ENCODE data around the gene AKR1C4.
"Not testable (repeated sequence)": the region's sequence is repeated elsewhere in the genome, so short reads cannot be mapped to it uniquely, and the experiment has no call there.

AKR1C4 gene

DNA sequence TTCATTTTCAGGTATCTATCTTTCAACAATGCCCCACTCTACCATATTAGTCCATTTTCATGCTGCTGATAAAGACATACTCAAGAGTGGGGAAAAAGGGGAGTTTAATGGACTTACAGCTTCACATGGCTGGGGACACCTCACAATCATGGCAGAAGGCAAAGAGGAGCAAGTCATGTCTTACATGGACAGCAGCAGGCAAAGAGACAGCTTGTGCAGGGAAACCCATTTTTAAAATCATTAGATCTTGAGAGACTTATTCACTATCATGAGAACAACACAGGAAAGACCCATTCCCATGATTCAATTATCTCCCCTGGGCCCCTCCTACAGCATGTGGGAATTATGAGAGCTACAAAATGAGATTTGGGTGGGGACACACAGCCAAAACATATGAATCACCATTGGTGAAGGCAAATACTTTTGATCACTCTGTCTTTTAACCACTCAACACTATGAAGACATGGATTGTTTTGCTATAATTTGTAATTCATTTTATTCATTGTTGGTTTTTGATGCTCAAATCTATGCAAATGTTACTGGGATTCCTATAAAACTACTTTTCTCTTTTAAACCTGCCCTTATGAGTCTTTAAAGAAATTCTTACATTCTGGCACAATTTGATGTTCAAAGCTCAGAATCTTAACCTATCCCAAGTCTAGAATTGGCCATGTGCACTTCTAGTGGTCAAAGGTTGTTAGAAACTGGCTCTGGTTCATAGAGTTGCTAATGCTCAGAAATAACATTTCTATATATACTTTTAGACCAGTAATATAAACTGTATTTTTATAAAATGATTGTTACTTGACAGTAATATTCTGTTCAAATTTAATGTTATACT, 15.3 kb downstream of the AKR1C4 start:
- Histone ChIP-seq H3K27ac (ENCODE audit: low read depth, low read length) (no peak overlapping the region), H3K27me3 (ENCODE audit: control insufficient read depth, insufficient read depth, low read length) (no peaks in the 10 kb centered on the region), H3K4me3 (ENCODE audit: low read length) (no peak overlapping the region), H3K36me3 (ENCODE audit: control insufficient read depth, insufficient read depth, low read length) (no peaks in the 10 kb centered on the region), H3K4me1 (ENCODE audit: control insufficient read depth, insufficient read depth, low read length) (no peaks in the 10 kb centered on the region), H3K9ac (ENCODE audit: low read length) (no peak overlapping the region)

DNA sequence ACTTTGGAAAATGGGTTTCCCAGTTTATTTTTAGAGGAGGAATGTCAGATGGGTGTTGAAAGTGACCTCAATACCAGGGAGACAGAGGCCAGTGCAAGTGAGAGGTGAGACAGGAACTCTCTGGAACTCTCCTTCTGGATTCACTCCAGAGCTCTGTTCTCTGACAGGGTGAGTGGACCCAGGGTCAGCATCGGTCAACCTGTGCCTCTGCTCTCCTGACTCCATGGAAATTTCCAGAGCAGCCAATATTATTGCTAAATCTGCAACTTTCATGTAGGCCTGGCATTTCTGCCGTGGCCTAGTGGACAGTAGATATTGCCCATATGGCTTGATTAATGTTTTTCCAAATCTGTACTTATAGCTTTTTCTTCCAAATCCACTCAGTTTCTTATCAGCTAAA, 20.2 kb downstream of the AKR1C4 start:
- H3K36me3 ChIP-seq (ENCODE audit: control insufficient read depth, insufficient read depth, low read length): no peaks in the 10 kb centered on the region
- H3K27ac ChIP-seq (ENCODE audit: low read depth, low read length): no peak overlapping the region
- no peaks in the 10 kb centered on the region for H3K4me1 ChIP-seq (ENCODE audit: control insufficient read depth, insufficient read depth, low read length)
- H3K27me3 ChIP-seq (ENCODE audit: control insufficient read depth, insufficient read depth, low read length): no peaks in the 10 kb centered on the region
- H3K4me3 ChIP-seq (ENCODE audit: low read length): no peak overlapping the region
- H3K9ac ChIP-seq (ENCODE audit: low read length): no peak overlapping the region

DNA sequence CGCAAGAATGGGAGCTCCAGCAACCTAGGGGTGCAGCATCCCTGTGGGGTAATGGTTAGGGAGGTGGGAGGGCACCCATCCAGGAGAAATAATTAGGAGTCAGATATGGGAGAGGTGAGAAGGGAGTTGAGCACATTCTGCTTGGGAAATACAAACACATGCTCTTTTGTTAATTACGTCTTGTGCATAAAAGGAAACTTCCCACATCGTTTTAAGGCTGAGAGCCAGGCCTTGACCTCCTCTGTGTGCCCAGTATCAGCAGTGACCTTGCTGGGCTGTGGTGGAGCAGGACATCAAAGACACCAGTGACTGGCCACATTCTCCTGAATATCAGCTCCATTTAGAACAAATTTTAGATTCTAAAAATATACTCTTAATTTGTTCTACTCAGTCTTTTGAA, 22.6 kb downstream of the AKR1C4 start:
- H3K4me1 ChIP-seq (ENCODE audit: control insufficient read depth, insufficient read depth, low read length): no peaks in the 10 kb centered on the region
- no peak overlapping the region for H3K27ac ChIP-seq (ENCODE audit: low read depth, low read length)
- H3K9ac ChIP-seq (ENCODE audit: low read length): no peak overlapping the region
- H3K4me3 ChIP-seq (ENCODE audit: low read length): no peak overlapping the region
- H3K27me3 ChIP-seq (ENCODE audit: control insufficient read depth, insufficient read depth, low read length): no peaks in the 10 kb centered on the region
- no peaks in the 10 kb centered on the region for H3K36me3 ChIP-seq (ENCODE audit: control insufficient read depth, insufficient read depth, low read length)

DNA sequence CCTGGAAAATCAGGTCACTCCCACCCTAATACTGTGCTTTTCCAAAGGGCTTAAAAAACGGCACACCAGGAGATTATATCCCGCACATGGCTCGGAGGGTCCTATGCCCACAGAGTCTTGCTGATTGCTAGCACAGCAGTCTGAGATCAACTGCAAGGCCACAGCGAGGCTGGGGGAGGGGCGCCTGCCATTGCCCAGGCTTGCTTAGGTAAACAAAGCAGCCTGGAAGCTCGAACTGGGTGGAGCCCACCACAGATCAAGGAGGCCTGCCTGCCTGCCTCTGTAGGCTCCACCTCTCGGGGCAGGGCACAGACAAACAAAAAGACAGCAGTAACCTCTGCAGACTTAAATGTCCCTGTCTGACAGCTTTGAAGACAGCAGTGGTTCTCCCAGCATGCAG, 26.3 kb downstream of the AKR1C4 start:
- H3K36me3 ChIP-seq (ENCODE audit: control insufficient read depth, insufficient read depth, low read length); H3K27ac ChIP-seq (ENCODE audit: low read depth, low read length); H3K4me3 ChIP-seq (ENCODE audit: low read length); H3K9ac ChIP-seq (ENCODE audit: low read length); H3K27me3 ChIP-seq (ENCODE audit: control insufficient read depth, insufficient read depth, low read length); H3K4me1 ChIP-seq (ENCODE audit: control insufficient read depth, insufficient read depth, low read length): not testable (repeated sequence)

DNA sequence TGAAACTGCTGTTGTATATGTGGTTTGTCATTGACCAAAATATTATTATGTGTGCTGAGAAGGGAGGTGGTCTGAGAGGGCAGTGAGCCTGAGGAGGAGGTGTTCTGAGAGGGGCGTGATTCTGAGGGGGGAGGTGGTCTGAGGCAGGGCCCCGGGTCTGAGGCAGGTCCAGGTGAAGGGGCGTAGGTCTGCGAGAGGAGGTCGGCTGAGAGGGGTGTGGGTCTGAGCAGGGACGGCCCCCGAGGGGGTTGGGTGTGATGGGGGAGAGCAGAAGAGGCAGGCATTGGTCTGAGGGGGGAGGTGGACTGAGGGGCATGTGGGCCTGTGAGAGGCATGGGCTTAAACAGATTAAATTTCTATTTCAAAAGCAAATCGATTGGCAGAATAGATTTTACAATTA, 32.4 kb downstream of the AKR1C4 start:
- H3K27ac ChIP-seq (ENCODE audit: low read depth, low read length): no peak overlapping the region
- H3K4me1 ChIP-seq (ENCODE audit: control insufficient read depth, insufficient read depth, low read length): no peaks in the 10 kb centered on the region
- no peaks in the 10 kb centered on the region for H3K27me3 ChIP-seq (ENCODE audit: control insufficient read depth, insufficient read depth, low read length)
- H3K9ac ChIP-seq (ENCODE audit: low read length): no peak overlapping the region
- H3K4me3 ChIP-seq (ENCODE audit: low read length): no peak overlapping the region
- no peaks in the 10 kb centered on the region for H3K36me3 ChIP-seq (ENCODE audit: control insufficient read depth, insufficient read depth, low read length)

DNA sequence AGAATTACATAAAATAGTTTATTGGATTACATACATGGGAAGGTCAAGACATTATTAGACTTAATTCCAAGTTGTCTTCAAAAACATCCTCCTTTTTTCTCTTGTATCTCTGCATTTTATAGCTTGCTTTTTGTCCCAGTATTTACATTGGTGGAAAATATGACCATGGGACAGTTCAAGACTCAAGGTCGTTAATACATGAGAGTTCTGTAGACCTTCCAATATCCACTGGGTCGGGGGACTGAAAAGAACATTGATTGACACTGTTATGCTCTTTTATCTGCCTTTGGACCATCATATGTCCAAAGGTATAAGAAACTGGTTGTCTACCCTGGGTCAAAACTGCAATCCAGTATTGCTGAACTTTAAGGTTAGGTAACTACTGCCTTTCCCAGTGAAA, 36.7 kb downstream of the AKR1C4 start:
- no peaks in the 10 kb centered on the region for H3K36me3 ChIP-seq (ENCODE audit: control insufficient read depth, insufficient read depth, low read length)
- no peaks in the 10 kb centered on the region for H3K27me3 ChIP-seq (ENCODE audit: control insufficient read depth, insufficient read depth, low read length)
- no peaks in the 10 kb centered on the region for H3K4me1 ChIP-seq (ENCODE audit: control insufficient read depth, insufficient read depth, low read length)
- H3K4me3 ChIP-seq (ENCODE audit: low read length): no peak overlapping the region
- H3K9ac ChIP-seq (ENCODE audit: low read length): no peak overlapping the region
- no peak overlapping the region for H3K27ac ChIP-seq (ENCODE audit: low read depth, low read length)

DNA sequence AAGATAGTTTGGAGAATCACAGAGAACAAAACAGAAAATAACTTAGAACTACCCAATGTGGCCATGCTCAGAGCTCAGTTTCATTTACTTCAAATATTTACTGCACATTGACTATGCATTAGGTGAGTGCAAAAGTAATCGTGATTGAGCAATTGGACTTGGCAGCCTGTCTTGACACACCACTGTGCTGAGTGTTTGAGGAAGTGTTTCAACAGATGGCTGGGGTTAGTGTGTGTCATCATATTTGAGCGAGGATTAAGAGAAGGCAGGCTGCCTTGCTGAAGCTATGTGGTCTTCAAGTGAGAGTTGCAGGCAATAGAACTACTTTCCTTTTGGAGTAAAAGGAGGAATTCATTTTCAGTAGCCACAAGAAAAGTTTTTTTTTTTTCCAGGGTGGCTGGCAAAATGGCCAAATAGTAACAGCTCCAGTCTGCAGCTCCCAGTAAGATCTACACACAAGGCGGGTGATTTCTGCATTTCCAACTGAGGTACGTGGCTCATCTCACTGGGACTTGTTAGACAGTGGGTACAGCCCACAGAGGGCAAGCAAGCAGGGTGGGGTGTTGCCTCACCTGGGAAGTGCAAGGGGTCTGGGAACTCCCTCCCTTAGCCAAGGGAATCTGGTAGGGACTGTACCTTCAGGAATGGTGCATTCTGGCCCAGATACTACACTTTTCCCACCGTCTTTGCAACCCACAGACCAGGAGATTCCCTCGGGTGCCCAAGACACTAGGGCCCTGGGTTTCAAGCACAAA, 37.6 kb downstream of the AKR1C4 start:
- Histone ChIP-seq H3K27me3 (ENCODE audit: control insufficient read depth, insufficient read depth, low read length) (no peaks in the 10 kb centered on the region), H3K4me1 (ENCODE audit: control insufficient read depth, insufficient read depth, low read length) (no peaks in the 10 kb centered on the region), H3K36me3 (ENCODE audit: control insufficient read depth, insufficient read depth, low read length) (no peaks in the 10 kb centered on the region), H3K4me3 (ENCODE audit: low read length) (no peak overlapping the region), H3K27ac (ENCODE audit: low read depth, low read length) (no peak overlapping the region), H3K9ac (ENCODE audit: low read length) (no peak overlapping the region)

DNA sequence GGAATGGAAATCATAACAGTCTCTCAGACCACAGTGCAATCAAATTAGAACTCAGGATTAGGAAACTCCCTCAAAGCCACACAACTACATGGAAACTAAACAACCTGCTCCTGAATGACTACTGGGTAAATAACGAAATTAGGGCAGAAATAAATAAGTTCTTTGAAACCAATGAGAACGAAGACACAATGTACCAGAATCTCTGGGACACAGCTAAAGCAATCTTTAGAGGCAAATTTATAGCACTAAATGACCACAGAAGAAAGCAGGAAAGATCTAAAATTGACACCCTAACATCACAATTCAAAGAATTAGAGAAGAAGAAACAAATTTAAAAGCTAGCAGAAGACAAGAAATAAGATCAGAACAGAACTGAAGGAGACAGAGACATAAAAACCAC, 40.9 kb downstream of the AKR1C4 start:
- H3K27me3 ChIP-seq (ENCODE audit: control insufficient read depth, insufficient read depth, low read length); H3K36me3 ChIP-seq (ENCODE audit: control insufficient read depth, insufficient read depth, low read length); H3K4me3 ChIP-seq (ENCODE audit: low read length); H3K27ac ChIP-seq (ENCODE audit: low read depth, low read length); H3K9ac ChIP-seq (ENCODE audit: low read length); H3K4me1 ChIP-seq (ENCODE audit: control insufficient read depth, insufficient read depth, low read length): not testable (repeated sequence)

DNA sequence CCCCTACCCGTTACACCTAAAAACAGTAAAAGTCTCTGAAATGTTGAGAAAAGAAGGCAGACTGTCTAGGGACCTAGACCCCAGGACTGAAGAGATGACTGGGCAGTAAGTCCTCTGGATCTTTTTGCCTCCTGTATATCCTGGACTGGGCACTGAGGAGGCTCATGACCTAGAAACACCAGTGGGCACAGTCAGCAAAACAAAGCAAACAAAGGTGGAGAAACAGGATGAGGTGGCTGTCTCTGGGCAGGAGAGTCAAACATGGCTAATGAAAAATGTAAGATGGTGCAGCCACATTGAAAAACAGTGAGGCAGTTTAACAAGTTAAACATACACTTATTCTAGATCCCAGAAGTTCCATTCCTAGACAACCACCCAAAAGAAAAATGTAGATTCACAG, 45.9 kb downstream of the AKR1C4 start:
- Histone ChIP-seq H3K4me1 (ENCODE audit: control insufficient read depth, insufficient read depth, low read length) (no peaks in the 10 kb centered on the region), H3K9ac (ENCODE audit: low read length) (no peak overlapping the region), H3K27ac (ENCODE audit: low read depth, low read length) (no peak overlapping the region), H3K4me3 (ENCODE audit: low read length) (no peak overlapping the region), H3K36me3 (ENCODE audit: control insufficient read depth, insufficient read depth, low read length) (no peaks in the 10 kb centered on the region), H3K27me3 (ENCODE audit: control insufficient read depth, insufficient read depth, low read length) (no peaks in the 10 kb centered on the region)

DNA sequence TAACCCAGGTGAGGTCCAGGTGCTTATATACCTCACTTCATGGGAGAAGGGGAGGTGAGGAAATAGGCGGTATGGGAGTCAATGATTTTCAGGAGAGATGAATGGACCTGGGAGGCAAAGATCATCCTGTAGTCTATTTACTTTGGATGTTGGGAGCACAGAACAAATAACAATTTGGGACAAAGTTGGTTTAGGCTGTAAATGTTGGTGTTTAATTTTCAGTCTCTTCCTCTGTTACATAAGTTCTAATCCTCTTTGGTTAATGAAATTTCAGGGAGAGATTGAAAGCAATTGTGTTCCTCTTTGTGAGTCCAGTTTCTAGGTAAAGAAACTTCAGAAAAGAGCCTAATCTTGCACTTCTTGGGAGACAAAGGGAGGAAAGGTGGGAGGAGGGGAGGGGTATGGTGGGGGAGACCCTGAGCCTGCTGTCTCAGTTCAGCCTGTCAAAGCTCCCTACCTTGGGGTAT, 46.9 kb downstream of the AKR1C4 start:
- H3K4me3 ChIP-seq (ENCODE audit: low read length): no peak overlapping the region
- no peaks in the 10 kb centered on the region for H3K27me3 ChIP-seq (ENCODE audit: control insufficient read depth, insufficient read depth, low read length)
- no peaks in the 10 kb centered on the region for H3K36me3 ChIP-seq (ENCODE audit: control insufficient read depth, insufficient read depth, low read length)
- no peak overlapping the region for H3K9ac ChIP-seq (ENCODE audit: low read length)
- H3K27ac ChIP-seq (ENCODE audit: low read depth, low read length): no peak overlapping the region
- no peaks in the 10 kb centered on the region for H3K4me1 ChIP-seq (ENCODE audit: control insufficient read depth, insufficient read depth, low read length)

DNA sequence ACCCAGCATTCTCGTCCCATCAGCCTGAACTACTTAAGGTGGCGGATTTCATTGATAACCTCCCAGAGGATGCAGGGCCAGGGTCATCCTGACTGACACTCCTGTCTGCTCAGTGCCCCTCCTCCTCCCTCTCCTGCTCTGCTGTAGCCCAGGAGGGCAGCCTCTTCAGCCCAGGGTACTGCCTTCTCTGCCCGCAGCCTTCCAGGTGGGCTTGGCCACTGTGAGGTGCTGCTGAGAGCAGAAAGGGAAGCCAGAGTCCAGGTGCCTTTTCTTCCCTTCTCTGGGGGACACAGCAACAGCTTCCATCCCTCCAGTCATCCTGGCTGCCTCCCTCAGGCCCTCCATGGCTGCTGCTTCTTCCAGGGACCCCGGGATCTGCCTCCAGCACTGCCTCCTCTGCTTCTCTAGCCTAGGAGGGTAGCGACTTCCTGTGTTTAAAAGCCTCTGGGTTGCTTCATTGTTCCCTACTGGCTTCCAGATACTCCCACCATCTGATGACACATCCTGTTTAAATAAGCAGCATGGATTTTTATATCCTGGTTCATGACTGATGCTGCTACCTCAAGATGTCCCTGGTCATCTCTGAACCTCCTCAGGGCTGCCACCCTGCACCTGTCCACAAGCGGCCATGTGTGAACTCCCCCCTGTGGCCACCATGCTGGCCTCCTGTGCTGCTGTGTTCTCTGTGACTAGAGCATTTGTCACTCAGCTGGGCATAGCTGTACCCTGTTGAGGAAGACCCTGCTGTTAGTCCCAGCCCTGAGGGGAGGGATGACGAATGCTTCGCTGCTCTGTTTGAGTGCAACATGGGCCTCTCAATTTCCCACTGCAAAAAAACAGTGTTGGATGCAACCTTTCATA, 55.8 kb downstream of the AKR1C4 start:
- Histone ChIP-seq H3K4me1 (ENCODE audit: control insufficient read depth, insufficient read depth, low read length) (no peaks in the 10 kb centered on the region), H3K36me3 (ENCODE audit: control insufficient read depth, insufficient read depth, low read length) (no peaks in the 10 kb centered on the region), H3K27me3 (ENCODE audit: control insufficient read depth, insufficient read depth, low read length) (no peaks in the 10 kb centered on the region), H3K27ac (ENCODE audit: low read depth, low read length) (no peak overlapping the region), H3K9ac (ENCODE audit: low read length) (no peak overlapping the region), H3K4me3 (ENCODE audit: low read length) (no peak overlapping the region)

DNA sequence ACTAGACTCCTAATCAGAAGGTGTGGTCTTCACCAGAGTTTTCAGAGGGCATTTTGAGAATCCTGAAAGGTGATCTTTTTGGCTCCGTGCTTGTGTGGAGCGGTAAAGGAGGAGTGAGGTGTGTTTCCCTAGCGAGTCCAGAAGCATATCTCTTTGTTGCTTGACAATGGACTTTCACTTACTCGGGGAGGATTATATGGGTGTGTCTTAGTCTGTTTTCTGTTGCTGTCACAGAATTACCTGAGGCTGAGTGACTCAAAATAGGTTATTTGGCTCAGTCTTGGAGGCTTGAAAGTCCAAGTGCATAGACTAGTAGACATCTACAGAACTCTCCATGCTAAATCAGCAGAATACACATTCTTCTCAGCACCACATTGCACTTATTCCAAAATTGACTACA, 57.9 kb downstream of the AKR1C4 start:
- Histone ChIP-seq H3K4me1 (ENCODE audit: control insufficient read depth, insufficient read depth, low read length) (no peaks in the 10 kb centered on the region), H3K27ac (ENCODE audit: low read depth, low read length) (no peak overlapping the region), H3K4me3 (ENCODE audit: low read length) (no peak overlapping the region), H3K9ac (ENCODE audit: low read length) (no peak overlapping the region), H3K27me3 (ENCODE audit: control insufficient read depth, insufficient read depth, low read length) (no peaks in the 10 kb centered on the region), H3K36me3 (ENCODE audit: control insufficient read depth, insufficient read depth, low read length) (no peaks in the 10 kb centered on the region)
